Adipocyte (in vitro differentiated cells): Measurements from ENCODE around the gene CAMTA1.

ENCODE experiments used
- DNase-seq: peaks from one replicate; pipeline ENCODE4 v3.0.0-alpha.2; 2015; ENCODE audit warnings: low read depth
- H3K27me3 ChIP-seq: replicated peaks from 2 replicates; pipeline ENCODE4 v1.7.0; 2013; ENCODE audit warnings: mild to moderate bottlenecking, low read length, moderate library complexity; ENCODE audit not compliant: control insufficient read depth, insufficient read depth
- H3K36me3 ChIP-seq: 2 replicates; pipeline ENCODE4 v1.7.0; 2013; ENCODE audit warnings: low read length, mild to moderate bottlenecking, moderate library complexity; ENCODE audit not compliant: control insufficient read depth, insufficient read depth, severe bottlenecking
- H3K4me1 ChIP-seq: 2 replicates; pipeline ENCODE4 v1.7.0; 2013; ENCODE audit warnings: mild to moderate bottlenecking, low read length, moderate library complexity; ENCODE audit not compliant: control insufficient read depth, insufficient read depth
- H3K4me3 ChIP-seq: 2 replicates; pipeline ENCODE4 v1.7.0; 2013; ENCODE audit warnings: mild to moderate bottlenecking, low read length, moderate library complexity
- H3K9ac ChIP-seq: 2 replicates; pipeline ENCODE4 v1.7.0; 2013; ENCODE audit warnings: mild to moderate bottlenecking, low read length, moderate library complexity
- H3K9me3 ChIP-seq: 2 replicates; pipeline ENCODE4 v1.7.0; 2013; ENCODE audit warnings: mild to moderate bottlenecking, low read length, moderate library complexity; ENCODE audit not compliant: control insufficient read depth

CAMTA1 gene

DNA sequence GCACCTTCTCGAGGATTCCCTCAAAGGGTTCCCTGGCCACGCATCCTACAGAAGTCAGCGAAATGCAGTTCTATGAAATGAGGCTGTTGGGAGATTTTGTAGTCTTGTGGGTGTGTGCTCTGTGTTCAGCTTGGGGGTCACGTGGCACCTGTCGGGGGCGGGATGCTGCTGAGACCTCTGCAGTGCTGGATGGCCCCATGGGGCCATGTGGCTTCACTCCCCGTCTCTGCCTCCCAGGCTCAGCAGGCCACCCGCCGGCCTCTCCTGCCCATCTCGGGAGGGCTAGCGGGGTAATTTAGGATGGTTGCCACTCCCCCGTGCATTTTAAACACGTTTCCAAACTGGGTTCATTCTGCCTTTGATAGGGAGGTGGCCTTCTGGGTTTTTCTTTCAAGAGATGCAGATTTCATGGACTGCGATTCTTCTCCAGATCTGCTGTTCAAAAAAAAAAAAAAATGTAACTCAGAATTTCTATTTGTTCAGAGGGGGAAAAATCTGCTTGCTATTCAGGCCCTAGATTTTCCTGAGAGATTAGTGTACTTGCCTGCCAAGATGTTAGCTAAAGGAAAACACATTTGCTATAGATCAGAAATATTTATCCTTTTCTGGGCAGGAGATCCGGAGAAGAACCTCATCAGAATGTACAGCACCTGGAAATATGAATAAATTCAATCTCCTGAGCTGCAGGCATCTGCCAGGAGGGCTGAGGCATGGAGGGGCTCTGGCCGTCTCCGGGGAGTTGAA lies 708.6 kb downstream of the CAMTA1 start:
- peaks cover 2% of the 10 kb centered on the region for H3K4me1 ChIP-seq

DNA sequence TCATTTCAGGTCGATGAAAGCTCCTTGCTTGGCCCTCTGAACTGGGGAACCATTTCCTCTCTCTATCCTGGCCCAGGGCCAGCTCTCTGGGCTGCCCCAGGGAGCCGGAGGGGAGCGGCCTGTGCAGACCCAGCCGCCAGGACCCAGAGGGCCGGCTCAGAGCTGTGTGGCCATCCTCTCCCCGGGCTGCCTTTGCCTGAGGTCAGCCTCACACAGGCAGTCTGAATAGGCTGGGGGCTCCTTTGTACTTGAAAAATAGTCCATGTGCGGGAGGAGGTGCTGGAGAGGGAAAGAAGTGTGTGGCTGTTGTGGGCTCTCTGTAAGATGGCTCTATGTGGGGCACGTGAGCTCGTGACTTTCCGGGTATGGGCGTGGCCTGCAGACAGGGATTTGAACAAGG lies 710.7 kb downstream of the CAMTA1 start:
- H3K4me1 ChIP-seq: peaks cover 2% of the 10 kb centered on the region
- no peak overlapping the region for H3K4me3 ChIP-seq
- DNase-seq: no peak
- no peak overlapping the region for H3K9ac ChIP-seq
- no peaks in the 10 kb centered on the region for H3K36me3 ChIP-seq
- H3K27me3 ChIP-seq: peaks cover 17% of the 10 kb centered on the region
- no peaks in the 10 kb centered on the region for H3K9me3 ChIP-seq

More for the DNA sequence above, 708.6 kb downstream of the CAMTA1 start:
- Histone ChIP-seq H3K36me3 (no peaks in the 10 kb centered on the region), H3K4me3 (no peak overlapping the region), H3K9me3 (no peaks in the 10 kb centered on the region), H3K27me3 (peaks cover 23% of the 10 kb centered on the region), H3K9ac (no peak overlapping the region)
- no peak for DNase-seq

DNA sequence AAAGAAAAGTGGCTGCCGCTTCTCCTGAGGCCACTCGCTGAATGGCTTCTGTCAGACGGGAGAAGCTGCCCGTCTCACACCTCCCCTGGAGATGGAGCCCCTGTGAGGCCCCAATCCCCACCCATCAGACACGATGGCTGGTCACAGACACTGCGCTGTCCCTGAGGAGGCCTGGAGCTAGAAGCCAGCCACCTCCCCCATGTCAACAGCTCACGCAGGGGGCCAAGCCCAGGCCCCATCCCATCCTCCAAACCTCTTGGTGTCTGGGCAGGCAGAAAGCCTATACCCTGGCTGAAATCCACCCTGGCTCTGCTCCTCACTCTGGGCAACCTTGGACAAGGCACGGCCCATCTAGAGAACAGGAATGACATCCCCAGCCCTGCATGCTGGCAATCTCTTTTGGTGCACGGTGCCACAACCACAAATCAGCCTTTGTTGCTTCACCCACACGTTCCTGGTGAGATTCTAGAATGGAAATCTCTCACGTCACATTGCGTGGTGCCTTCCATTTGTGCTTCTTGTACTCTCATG lies 711.9 kb downstream of the CAMTA1 start:
- H3K27me3 ChIP-seq: peaks cover 17% of the 10 kb centered on the region
- no peaks in the 10 kb centered on the region for H3K4me1 ChIP-seq
- H3K36me3 ChIP-seq: no peaks in the 10 kb centered on the region
- H3K9me3 ChIP-seq: no peaks in the 10 kb centered on the region
- DNase-seq: no peak
- H3K9ac ChIP-seq: no peak overlapping the region
- no peak overlapping the region for H3K4me3 ChIP-seq

DNA sequence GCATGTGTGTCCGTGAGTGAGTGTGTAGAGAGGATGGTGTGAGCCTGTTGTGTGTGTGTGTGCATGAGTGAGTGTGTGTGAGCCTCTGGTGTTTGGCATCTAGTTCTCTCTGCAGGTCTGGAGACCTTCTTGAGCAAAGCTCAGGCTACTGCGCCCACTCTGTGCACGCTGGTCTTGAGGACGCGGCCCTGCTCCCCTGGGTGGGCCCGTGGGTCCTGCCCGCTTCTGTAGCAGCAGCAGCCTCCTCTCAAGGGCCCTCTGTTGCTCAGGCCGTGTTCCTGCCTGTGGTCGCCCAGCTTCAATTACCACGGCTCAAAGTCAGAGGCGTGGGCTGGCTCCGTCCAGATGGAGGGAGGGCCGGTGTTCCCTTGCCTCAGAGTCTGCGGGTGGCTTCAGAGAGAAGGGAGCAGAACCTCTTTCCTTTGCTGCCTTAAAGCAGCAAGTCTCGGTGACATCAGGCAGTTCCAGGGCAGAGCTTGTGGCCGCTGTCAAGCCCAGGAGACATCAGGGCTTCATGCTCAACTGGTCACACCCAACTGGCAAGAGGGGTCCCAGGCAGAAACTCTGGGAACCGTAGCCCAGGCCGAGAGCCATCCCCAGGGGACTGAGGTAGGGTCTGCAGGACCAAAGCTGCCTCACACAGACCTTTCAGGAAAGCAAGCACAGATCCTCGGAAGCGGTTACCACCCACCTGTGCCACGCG lies 715.3 kb downstream of the CAMTA1 start:
- Histone ChIP-seq H3K9me3 (no peaks in the 10 kb centered on the region), H3K4me3 (no peak overlapping the region), H3K4me1 (no peaks in the 10 kb centered on the region), H3K27me3 (peaks cover 8% of the 10 kb centered on the region), H3K36me3 (no peaks in the 10 kb centered on the region), H3K9ac (no peak overlapping the region)
- DNase-seq: no peak

DNA sequence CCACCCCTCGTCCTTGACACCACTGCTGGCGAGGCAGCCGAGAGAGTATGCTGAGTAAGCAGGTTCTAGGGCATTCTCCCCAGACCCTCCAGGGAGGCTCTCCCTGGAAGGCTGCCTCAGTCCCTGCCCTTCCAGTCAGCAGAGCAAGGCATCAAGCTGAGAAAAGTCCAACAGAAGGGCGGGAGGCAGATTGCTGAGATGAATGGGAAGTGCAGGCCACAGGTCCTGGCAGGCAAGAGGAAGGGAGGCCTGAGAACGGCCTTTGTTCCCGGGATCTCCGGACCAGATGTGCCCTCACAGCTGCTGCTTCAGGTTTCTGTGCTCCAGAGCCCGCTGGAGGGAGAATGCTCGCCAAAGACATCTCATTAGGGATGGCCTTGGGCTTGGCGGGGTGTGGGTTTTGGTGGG lies 715.8 kb downstream of the CAMTA1 start:
- Histone ChIP-seq H3K27me3 (peaks cover 9% of the 10 kb centered on the region), H3K9me3 (no peaks in the 10 kb centered on the region), H3K4me1 (no peaks in the 10 kb centered on the region), H3K4me3 (no peak overlapping the region), H3K36me3 (no peaks in the 10 kb centered on the region), H3K9ac (no peak overlapping the region)
- DNase-seq: no peak

DNA sequence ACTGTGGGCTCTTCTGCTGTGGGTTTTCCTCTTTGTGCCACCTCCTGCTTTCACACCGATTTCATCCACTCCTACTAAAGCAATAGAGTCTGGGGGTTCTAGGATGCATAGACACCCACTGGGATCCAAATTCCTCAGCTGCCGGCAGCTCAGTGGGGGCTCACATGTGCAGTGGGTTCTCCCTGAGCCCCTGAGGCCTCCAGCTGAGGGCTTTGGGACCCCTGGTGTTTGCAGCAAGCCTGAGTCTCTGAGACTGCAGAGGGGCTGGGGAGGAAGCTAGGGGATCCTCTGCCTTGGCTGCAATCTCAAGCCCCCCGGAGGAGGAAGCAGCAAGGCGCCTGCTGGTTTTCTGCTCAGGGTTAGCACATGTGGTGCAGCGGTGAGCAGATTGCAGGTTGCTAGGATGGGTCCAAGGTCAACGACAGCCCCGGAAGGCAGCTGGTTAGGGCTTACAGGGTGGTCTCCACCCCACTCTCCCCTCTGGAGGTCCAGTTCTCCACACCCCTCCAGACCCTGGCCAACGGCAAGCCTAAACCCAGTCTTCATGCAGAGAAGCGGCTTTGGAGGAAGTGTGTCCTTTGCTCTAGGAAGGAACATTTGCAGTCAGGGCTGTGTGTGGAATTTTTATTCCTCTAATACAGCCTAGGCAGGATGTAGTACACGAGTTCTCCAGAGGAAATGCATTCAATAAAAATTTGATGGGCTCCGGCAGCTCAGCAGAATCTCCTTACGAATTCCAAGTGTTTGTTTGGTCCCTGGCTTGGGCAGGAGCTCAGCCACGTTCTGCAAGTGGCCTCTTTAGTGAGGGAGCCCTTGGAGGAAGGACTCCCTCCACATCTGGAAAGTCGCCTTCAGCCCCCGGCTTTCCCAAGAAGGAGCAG lies 716.7 kb downstream of the CAMTA1 start:
- DNase-seq: no peak
- H3K36me3 ChIP-seq: no peaks in the 10 kb centered on the region

DNA sequence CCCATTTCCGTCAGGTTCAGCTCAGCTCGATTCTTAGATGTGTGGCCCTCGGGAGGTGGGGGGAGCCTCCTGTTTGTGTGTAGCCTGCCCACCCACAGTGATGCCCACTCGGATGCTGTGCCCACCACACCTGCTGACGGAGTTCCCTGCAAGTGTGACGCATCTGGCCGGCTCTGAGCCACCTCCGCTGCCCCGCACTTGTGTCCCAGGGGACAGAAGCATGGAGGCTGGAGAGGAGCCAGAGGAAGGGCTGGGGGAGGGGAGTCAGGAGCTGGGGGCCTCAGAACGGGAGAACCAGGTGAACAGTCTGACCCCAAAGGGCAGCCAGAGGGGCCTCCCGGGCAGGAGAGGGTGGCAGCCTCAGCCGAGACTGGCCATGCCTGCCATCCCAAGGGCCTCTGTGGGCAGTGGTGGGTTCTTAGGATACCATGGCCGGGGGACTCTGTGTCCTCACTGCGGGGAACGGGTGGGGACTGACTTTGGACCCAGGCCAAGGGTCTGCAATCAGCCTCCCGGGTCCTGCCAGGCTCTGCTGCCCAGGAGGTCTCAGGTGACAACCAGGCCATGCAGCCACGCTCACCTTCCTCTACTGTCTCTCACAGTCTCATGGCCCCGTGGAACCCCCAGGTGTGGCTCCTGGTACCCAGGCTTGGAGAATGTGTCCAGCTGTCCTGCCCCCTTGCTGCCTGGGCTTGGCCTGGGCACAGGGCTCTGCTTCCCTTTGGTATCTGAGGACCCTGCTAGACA lies 718.6 kb downstream of the CAMTA1 start:
- DNase-seq: no peak
- peaks cover 4% of the 10 kb centered on the region for H3K27me3 ChIP-seq
- no peaks in the 10 kb centered on the region for H3K36me3 ChIP-seq
- no peak overlapping the region for H3K9ac ChIP-seq
- H3K4me1 ChIP-seq: no peaks in the 10 kb centered on the region
- H3K9me3 ChIP-seq: no peaks in the 10 kb centered on the region
- no peak overlapping the region for H3K4me3 ChIP-seq

More for the DNA sequence above, 716.7 kb downstream of the CAMTA1 start:
- Histone ChIP-seq H3K9ac (no peak overlapping the region), H3K27me3 (peaks cover 4% of the 10 kb centered on the region), H3K9me3 (no peaks in the 10 kb centered on the region), H3K4me3 (no peak overlapping the region), H3K4me1 (no peaks in the 10 kb centered on the region)

DNA sequence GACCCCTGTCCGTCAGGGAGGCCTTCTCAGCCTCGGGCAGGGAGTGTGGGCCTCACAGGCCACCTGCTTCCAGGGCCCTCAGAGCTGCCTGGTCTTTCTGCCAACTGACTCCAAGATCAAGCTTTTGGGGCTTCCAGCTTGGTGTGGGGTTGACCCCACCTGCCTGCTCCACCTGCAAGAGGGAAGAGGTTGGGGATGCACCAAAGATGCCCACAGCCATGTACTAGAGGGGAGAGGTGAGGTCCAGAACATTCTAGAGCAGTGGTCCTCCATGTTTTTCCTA lies 719.1 kb downstream of the CAMTA1 start:
- no peak for DNase-seq
- Histone ChIP-seq H3K9me3 (no peaks in the 10 kb centered on the region), H3K27me3 (peaks cover 4% of the 10 kb centered on the region), H3K4me3 (no peak overlapping the region), H3K36me3 (no peaks in the 10 kb centered on the region), H3K9ac (no peak overlapping the region), H3K4me1 (no peaks in the 10 kb centered on the region)

DNA sequence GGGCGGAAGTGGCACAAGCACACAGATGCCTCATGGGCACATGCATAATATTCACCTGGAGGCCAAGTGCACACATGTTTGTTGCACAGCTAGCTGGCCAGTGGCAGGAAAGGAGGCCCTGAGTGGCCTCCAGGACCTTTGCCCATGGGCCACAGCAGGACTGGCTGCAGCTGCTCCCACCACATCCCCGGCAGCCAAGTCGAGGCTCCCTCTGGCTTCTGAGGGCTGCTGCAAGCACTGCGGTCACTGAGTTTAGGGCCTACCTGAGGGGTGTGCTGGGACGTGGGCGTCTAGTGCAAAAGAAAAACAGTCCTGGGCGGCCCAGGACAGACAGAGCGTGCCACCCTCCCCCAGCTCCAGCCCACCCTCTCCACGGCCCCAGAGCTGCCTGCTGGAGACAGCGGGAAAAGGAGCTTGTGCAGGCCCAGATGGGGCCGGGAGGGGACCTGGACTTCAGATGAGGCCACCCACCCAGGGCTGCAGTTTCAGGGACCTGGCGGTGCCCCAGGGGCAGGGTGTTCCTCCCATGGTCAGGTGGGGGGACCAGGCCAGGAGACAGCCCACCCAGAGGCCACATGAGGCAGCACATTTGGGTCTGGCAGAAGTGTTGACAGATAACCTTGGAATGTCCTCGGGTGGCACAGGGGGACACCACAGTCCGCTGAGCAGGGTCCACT lies 720.0 kb downstream of the CAMTA1 start:
- DNase-seq: no peak
- Histone ChIP-seq H3K36me3 (no peaks in the 10 kb centered on the region), H3K9me3 (no peaks in the 10 kb centered on the region), H3K4me3 (no peak overlapping the region), H3K9ac (no peak overlapping the region), H3K4me1 (no peaks in the 10 kb centered on the region), H3K27me3 (peaks cover 12% of the 10 kb centered on the region)

DNA sequence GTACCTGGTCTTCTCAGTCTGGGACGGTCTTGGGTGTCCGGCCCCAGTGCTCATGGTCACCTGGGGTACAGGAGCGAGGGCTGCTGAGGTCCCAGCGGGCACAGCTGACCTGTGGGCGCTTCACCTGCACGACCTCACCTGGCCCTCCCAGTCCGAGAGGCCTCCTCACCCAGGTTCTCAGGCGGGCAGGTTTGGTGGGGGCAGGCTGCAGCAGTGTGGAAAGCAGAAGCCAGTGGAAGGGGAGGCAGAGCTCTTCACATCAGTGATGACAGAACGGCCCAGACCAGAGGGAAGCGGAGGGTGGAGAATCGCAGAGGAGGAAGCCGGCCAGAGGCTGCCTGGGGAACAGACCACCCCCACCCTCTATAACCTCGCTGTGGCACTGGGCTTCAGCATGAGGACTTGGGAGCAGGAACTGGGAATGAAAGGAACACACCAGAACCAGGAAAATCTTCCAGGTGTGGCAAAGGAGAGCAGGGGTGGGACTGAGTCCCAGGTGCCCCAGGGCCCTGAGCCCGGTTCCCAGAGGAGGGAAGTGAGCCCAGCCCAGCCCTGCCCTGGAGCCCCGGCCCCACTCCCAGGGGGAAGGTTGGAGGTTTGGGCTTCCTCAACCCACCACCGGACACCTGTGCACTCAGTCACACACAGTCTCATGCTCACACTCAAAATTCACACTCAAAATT lies 720.7 kb downstream of the CAMTA1 start:
- H3K27me3 ChIP-seq: peaks cover 19% of the 10 kb centered on the region
- no peak overlapping the region for H3K4me3 ChIP-seq
- H3K4me1 ChIP-seq: no peaks in the 10 kb centered on the region
- DNase-seq: no peak
- no peaks in the 10 kb centered on the region for H3K9me3 ChIP-seq
- H3K9ac ChIP-seq: no peak overlapping the region
- H3K36me3 ChIP-seq: no peaks in the 10 kb centered on the region
